CD8-positive, alpha-beta memory T cell (primary cell): ENCODE data around the gene TMEM91. TPM values are rescaled to one million over a fixed set of nuclear protein-coding genes. Genes with fewer than 3 reads are reported as not detected.

ENCODE experiments used
- CTCF ChIA-PET: fragments of 350-600 bp; sonication (Branson Sonifier 250); formaldehyde crosslinking; loops from one replicate; lab custom pipeline; 2021; ENCODE audit warnings: antibody characterized with exemption; lab: Charles Lee
- POLR2A ChIA-PET: fragments of 350-600 bp; sonication (Branson Sonifier 250); formaldehyde crosslinking; loops from one replicate; lab custom pipeline; 2021; ENCODE audit warnings: antibody characterized with exemption; lab: Charles Lee
- DNase-seq, 5 donors: peaks; one replicate each; pipeline versions ENCODE4 v3.0.0 to v3.0.0-alpha.2; 2020 to 2022; ENCODE audit warnings: mixed read lengths in 1 of 5
- H3K27ac ChIP-seq: one replicate; pipeline ENCODE4 v1.7.0; 2013; ENCODE audit warnings: low read depth, mild to moderate bottlenecking, low read length, moderate library complexity
- H3K27me3 ChIP-seq: 2 replicates; pipeline ENCODE4 v1.7.0; 2013; ENCODE audit warnings: low read length, mild to moderate bottlenecking; ENCODE audit not compliant: insufficient read depth, poor library complexity, severe bottlenecking
- H3K36me3 ChIP-seq: 2 replicates; pipeline ENCODE4 v1.7.0; 2013; ENCODE audit warnings: mild to moderate bottlenecking, low read length, moderate library complexity; ENCODE audit not compliant: insufficient read depth
- H3K4me1 ChIP-seq: 2 replicates; pipeline ENCODE4 v1.7.0; 2013; ENCODE audit warnings: mild to moderate bottlenecking, low read length, moderate library complexity; ENCODE audit not compliant: insufficient read depth
- H3K4me3 ChIP-seq: 2 replicates; pipeline ENCODE4 v1.7.0; 2013; ENCODE audit warnings: mild to moderate bottlenecking, low read length
- H3K9me3 ChIP-seq: 2 replicates; pipeline ENCODE4 v1.7.0; 2013; ENCODE audit warnings: mild to moderate bottlenecking, low read length
- H3K27ac Mint-ChIP-seq, 8 donors: one replicate each; pipeline ENCODE4 v1.8.0; 2020 to 2021; ENCODE audit warnings: mixed read lengths in 8 of 8, mild to moderate bottlenecking in 6 of 8, inconsistent platforms in 3 of 8, moderate library complexity in 3 of 8
- H3K27me3 Mint-ChIP-seq, 2 donors: one replicate each; pipeline ENCODE4 v1.8.0; 2020 to 2021; ENCODE audit warnings: mixed read lengths in 2 of 2, mild to moderate bottlenecking in 1 of 2, moderate library complexity in 1 of 2
- H3K36me3 Mint-ChIP-seq, 3 donors: one replicate each; pipeline ENCODE4 v1.8.0; 2020 to 2021; ENCODE audit warnings: mixed read lengths in 3 of 3, inconsistent platforms in 1 of 3, mild to moderate bottlenecking in 1 of 3
- H3K4me1 Mint-ChIP-seq, 3 donors: one replicate each; pipeline ENCODE4 v1.8.0; 2020 to 2021; ENCODE audit warnings: mixed read lengths in 3 of 3, inconsistent platforms in 1 of 3, mild to moderate bottlenecking in 1 of 3
- H3K4me3 Mint-ChIP-seq, 7 donors: one replicate each; pipeline ENCODE4 v1.8.0; 2020 to 2021; ENCODE audit warnings: mixed read lengths in 7 of 7, mild to moderate bottlenecking in 6 of 7, moderate library complexity in 4 of 7, inconsistent platforms in 2 of 7
- H3K9me3 Mint-ChIP-seq, 5 donors: one replicate each; pipeline ENCODE4 v1.8.0; 2020 to 2022; ENCODE audit warnings: mixed read lengths in 5 of 5, mild to moderate bottlenecking in 3 of 5, moderate library complexity in 2 of 5, inconsistent platforms in 1 of 5
- polyA plus RNA-seq: library from polyadenylated mRNA; unstranded; fragments of 300-500 nt; fragmentation: Illumina TruSeq; gene quantifications from one replicate; pipeline ENCODE4 v1.2.3, GENCODE V29; 2021
- total RNA-seq, 2 experiments: library from RNA; stranded (reverse); gene quantifications; one replicate each; pipeline ENCODE4 v1.2.3, GENCODE V29; 2021

The TMEM91 gene
- 1 to 10 TPM; 2.6 to 3.8 TPM for total RNA-seq
- polyA plus RNA-seq, result 3.7 TPM

- Histone ChIP-seq H3K36me3 (no peaks in the 10 kb centered on the region), H3K27ac (peak within 1 kb of the TSS; percentile 43), H3K4me3 (peak within 1 kb of the TSS; percentile 59), H3K27me3 (no peaks in the 10 kb centered on the region), H3K9me3 (no peaks in the 10 kb centered on the region), H3K4me1 (peaks cover 10% of the 10 kb centered on the region)
- ChIA-PET POLR2A (no interaction called here), CTCF (no interaction called here)
- Mint-ChIP-seq H3K9me3 (no peaks in the 10 kb centered on the region), H3K4me1 (peaks cover 12 to 16% (median 13%) of the 10 kb centered on the region in 3 donors), H3K36me3 (peaks cover 0 to 3% (median 2%) of the 10 kb centered on the region in 3 donors), H3K4me3 (peak within 1 kb of the TSS; percentile 69 to 90 (median 79)), H3K27ac (peak within 1 kb of the TSS in 6 of 8 donors; percentile 8 to 90 (median 80)), H3K27me3 (no peaks in the 10 kb centered on the region)
- DNase-seq, result no peak
Observed at GRCh38 chr19:41376241-41376997, at the start of gene TMEM91. Gene TMEM91, plus strand, starts transcription at chr19:41376533. Its CDS starts 1,777 bp downstream, at chr19:41378310.

- H3K27ac ChIP-seq, result peak overlapping the region; percentile 80
- peaks cover 18% of the 10 kb centered on the region for H3K36me3 ChIP-seq
- peak overlapping the region; percentile 64 for H3K4me3 ChIP-seq
- CTCF ChIA-PET, result interaction anchor here (0.8 to 4.0 kb wide), 7 partner anchors 10 to 63 kb away, joined by 3 to 33 read pairs (median 4); partner anchors contain the start of genes B9D2, CCDC97, HNRNPUL1 and TGFB1
- H3K4me1 ChIP-seq, result peaks cover 66% of the 10 kb centered on the region
- peaks cover 17 to 66% (median 26%) of the 10 kb centered on the region in 3 donors for H3K36me3 Mint-ChIP-seq
- peaks cover 0 to 5% (median 0%) of the 10 kb centered on the region in 5 donors for H3K9me3 Mint-ChIP-seq
- no peaks in the 10 kb centered on the region for H3K27me3 ChIP-seq
- H3K4me3 Mint-ChIP-seq, result peak overlapping the region; percentile 71 to 89 (median 76)
- peaks cover 0 to 9% of the 10 kb centered on the region in 2 donors for H3K27me3 Mint-ChIP-seq
- POLR2A ChIA-PET, result interaction anchor here (0.9 to 4.5 kb wide), 8 partner anchors 20 to 63 kb away, joined by 3 to 54 read pairs (median 12); partner anchors contain the start of genes B9D2, HNRNPUL1 and TGFB1
- H3K4me1 Mint-ChIP-seq, result peaks cover 66 to 82% (median 67%) of the 10 kb centered on the region in 3 donors
- H3K27ac Mint-ChIP-seq, result peak overlapping the region; percentile 91 to 100 (median 99)
- H3K9me3 ChIP-seq, result no peaks in the 10 kb centered on the region
- peak in 1 of 5 donors; percentile 35 for DNase-seq
Observed at GRCh38 chr19:41327076-41327575, 49.2 kb upstream of the TMEM91 start.

- Mint-ChIP-seq H3K36me3 (peaks cover 20 to 66% (median 31%) of the 10 kb centered on the region in 3 donors), H3K9me3 (peaks cover 0 to 5% (median 0%) of the 10 kb centered on the region in 5 donors), H3K4me1 (peaks cover 68 to 82% (median 70%) of the 10 kb centered on the region in 3 donors), H3K4me3 (peak overlapping the region; percentile 73 to 89 (median 80)), H3K27me3 (peaks cover 0 to 9% of the 10 kb centered on the region in 2 donors), H3K27ac (peak overlapping the region; percentile 97 to 100 (median 100))
- H3K4me1 ChIP-seq, result peaks cover 69% of the 10 kb centered on the region
- H3K27ac ChIP-seq, result peak overlapping the region; percentile 80
- H3K4me3 ChIP-seq, result peak overlapping the region; percentile 64
- CTCF ChIA-PET, result interaction anchor here (0.8 to 4.0 kb wide), 8 partner anchors 10 to 63 kb away, joined by 3 to 33 read pairs (median 5); partner anchors contain the start of genes B9D2, CCDC97, HNRNPUL1 and TGFB1
- peak; percentile 81 to 97 (median 92) for DNase-seq
- no peaks in the 10 kb centered on the region for H3K9me3 ChIP-seq
- peaks cover 24% of the 10 kb centered on the region for H3K36me3 ChIP-seq
- H3K27me3 ChIP-seq, result no peaks in the 10 kb centered on the region
- POLR2A ChIA-PET, result interaction anchor here (0.9 to 4.5 kb wide), 8 partner anchors 21 to 64 kb away, joined by 3 to 54 read pairs (median 12); partner anchors contain the start of genes B9D2, HNRNPUL1 and TGFB1
Observed at GRCh38 chr19:41327576-41328156, 48.7 kb upstream of the TMEM91 start.

- Mint-ChIP-seq H3K27me3 (peaks cover 0 to 9% of the 10 kb centered on the region in 2 donors), H3K4me3 (peak overlapping the region; percentile 73 to 89 (median 80)), H3K4me1 (peaks cover 66 to 80% (median 68%) of the 10 kb centered on the region in 3 donors), H3K36me3 (peaks cover 21 to 65% (median 34%) of the 10 kb centered on the region in 3 donors), H3K9me3 (peaks cover 0 to 5% (median 0%) of the 10 kb centered on the region in 5 donors), H3K27ac (peak overlapping the region; percentile 97 to 100 (median 99))
- Histone ChIP-seq H3K27ac (peak overlapping the region; percentile 80), H3K27me3 (no peaks in the 10 kb centered on the region), H3K9me3 (no peaks in the 10 kb centered on the region), H3K36me3 (peaks cover 28% of the 10 kb centered on the region), H3K4me1 (peaks cover 69% of the 10 kb centered on the region), H3K4me3 (peak overlapping the region; percentile 64)
- no peak for DNase-seq
- ChIA-PET POLR2A (interaction anchor here (0.6 to 4.5 kb wide), 9 partner anchors 13 to 65 kb away, joined by 3 to 54 read pairs (median 11); partner anchors contain the start of genes B9D2, HNRNPUL1 and TGFB1), CTCF (interaction anchor here (1.0 to 4.0 kb wide), 5 partner anchors 20 to 121 kb away, joined by 3 to 33 read pairs (median 4); partner anchors contain the start of genes B9D2 and TGFB1)
Observed at GRCh38 chr19:41328157-41328841, 48.0 kb upstream of the TMEM91 start.

GRCh38 chr19:41328842-41329225 lies 47.5 kb upstream of the TMEM91 start:
- CTCF ChIA-PET, result interaction anchor here (1.0 to 4.0 kb wide), 5 partner anchors 19 to 120 kb away, joined by 3 to 33 read pairs (median 4); partner anchors contain the start of genes B9D2 and TGFB1
- DNase-seq, result no peak
- Mint-ChIP-seq H3K4me3 (peak overlapping the region; percentile 73 to 89 (median 80)), H3K36me3 (peaks cover 21 to 69% (median 34%) of the 10 kb centered on the region in 3 donors), H3K9me3 (peaks cover 0 to 5% (median 0%) of the 10 kb centered on the region in 5 donors), H3K27ac (peak overlapping the region; percentile 97 to 100 (median 99)), H3K27me3 (peaks cover 0 to 9% of the 10 kb centered on the region in 2 donors), H3K4me1 (peaks cover 70 to 83% (median 72%) of the 10 kb centered on the region in 3 donors)
- Histone ChIP-seq H3K4me3 (peak overlapping the region; percentile 64), H3K4me1 (peaks cover 69% of the 10 kb centered on the region), H3K9me3 (no peaks in the 10 kb centered on the region), H3K27ac (peak overlapping the region; percentile 80), H3K36me3 (peaks cover 33% of the 10 kb centered on the region), H3K27me3 (no peaks in the 10 kb centered on the region)
- POLR2A ChIA-PET, result interaction anchor here (0.6 to 4.5 kb wide), 7 partner anchors 12 to 48 kb away, joined by 3 to 54 read pairs (median 3); partner anchors contain the start of genes B9D2 and TGFB1

- Histone ChIP-seq H3K27me3 (no peaks in the 10 kb centered on the region), H3K4me3 (no peak overlapping the region), H3K27ac (no peak overlapping the region), H3K9me3 (no peaks in the 10 kb centered on the region), H3K4me1 (peaks cover 59% of the 10 kb centered on the region), H3K36me3 (peaks cover 47% of the 10 kb centered on the region)
- POLR2A ChIA-PET, result no interaction called here
- Mint-ChIP-seq H3K27me3 (peaks cover 0 to 9% of the 10 kb centered on the region in 2 donors), H3K4me1 (peaks cover 59 to 78% (median 71%) of the 10 kb centered on the region in 3 donors), H3K36me3 (peaks cover 20 to 72% (median 34%) of the 10 kb centered on the region in 3 donors), H3K27ac (peak overlapping the region; percentile 62 to 100 (median 95)), H3K4me3 (peak overlapping the region; percentile 37 to 87 (median 65)), H3K9me3 (peaks cover 0 to 5% (median 0%) of the 10 kb centered on the region in 5 donors)
- DNase-seq, result peak in 1 of 5 donors; percentile 44
- CTCF ChIA-PET, result interaction anchor here (4.0 kb wide), 1 partner anchor 22 kb away, joined by 33 read pairs; the partner anchor contains the start of gene TGFB1
Observed at GRCh38 chr19:41330481-41330880, 45.9 kb upstream of the TMEM91 start.
